Thyroid gland (tissue), 4 donors: ENCODE data around the gene ALCAM.

Experiments used
- POLR2A ChIP-seq, 2 donors: fragments of 450-650 bp; IDR thresholded peaks; one replicate each; pipeline ENCODE4 v1.6.1; 2017; ENCODE audit warnings: antibody characterized with exemption in 2 of 2, mild to moderate bottlenecking in 2 of 2, moderate library complexity in 1 of 2
- TF ChIP-seq, protein P1 (sequence below), 6 experiments: fragments of 200-600 bp in 3 of 6; fragments of 450-650 bp in 3 of 6; sonication (generic) in 3 of 6; IDR thresholded peaks; one replicate each; pipeline ENCODE4 v1.5.1; 2016 to 2019; ENCODE audit warnings: antibody characterized with exemption in 6 of 6, mild to moderate bottlenecking in 2 of 6, inconsistent platforms in 1 of 6, moderate library complexity in 1 of 6

DNA sequence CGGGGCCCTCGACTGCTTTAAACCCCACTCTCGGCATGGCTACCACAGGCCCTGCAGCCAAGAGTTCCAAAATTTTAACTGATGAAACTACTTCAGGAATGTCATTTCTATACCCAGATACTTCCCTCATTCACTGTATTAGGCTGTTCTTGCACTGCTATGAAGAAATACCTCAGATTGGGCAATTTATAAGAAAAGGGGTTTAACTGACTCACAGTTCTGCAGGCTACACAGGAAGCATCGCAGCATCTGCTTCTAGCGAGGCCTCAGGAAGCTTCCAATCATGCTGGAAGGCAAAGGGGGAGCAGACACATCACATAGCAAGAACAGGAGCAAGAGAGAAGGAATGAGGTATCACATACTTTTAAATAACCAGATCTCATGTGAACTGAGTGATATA, 21.6 kb upstream of the ALCAM start:
- TF ChIP-seq, protein P1, sequence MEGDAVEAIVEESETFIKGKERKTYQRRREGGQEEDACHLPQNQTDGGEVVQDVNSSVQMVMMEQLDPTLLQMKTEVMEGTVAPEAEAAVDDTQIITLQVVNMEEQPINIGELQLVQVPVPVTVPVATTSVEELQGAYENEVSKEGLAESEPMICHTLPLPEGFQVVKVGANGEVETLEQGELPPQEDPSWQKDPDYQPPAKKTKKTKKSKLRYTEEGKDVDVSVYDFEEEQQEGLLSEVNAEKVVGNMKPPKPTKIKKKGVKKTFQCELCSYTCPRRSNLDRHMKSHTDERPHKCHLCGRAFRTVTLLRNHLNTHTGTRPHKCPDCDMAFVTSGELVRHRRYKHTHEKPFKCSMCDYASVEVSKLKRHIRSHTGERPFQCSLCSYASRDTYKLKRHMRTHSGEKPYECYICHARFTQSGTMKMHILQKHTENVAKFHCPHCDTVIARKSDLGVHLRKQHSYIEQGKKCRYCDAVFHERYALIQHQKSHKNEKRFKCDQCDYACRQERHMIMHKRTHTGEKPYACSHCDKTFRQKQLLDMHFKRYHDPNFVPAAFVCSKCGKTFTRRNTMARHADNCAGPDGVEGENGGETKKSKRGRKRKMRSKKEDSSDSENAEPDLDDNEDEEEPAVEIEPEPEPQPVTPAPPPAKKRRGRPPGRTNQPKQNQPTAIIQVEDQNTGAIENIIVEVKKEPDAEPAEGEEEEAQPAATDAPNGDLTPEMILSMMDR (IDR thresholded peaks at IDR 0.05) = no peak
- no peak for TF ChIP-seq POLR2A (IDR thresholded peaks at IDR 0.05)
